NCI-H2107 treated with DMSO at 0.1 percent for 48 hours (cell line): ENCODE results near the gene DMAC1.

Source experiments
- DNase-seq: peaks from one replicate; lab custom pipeline; 2025; ENCODE audit not compliant: unreplicated experiment; lab: John Stamatoyannopoulos, UW

Gene DMAC1

DNA sequence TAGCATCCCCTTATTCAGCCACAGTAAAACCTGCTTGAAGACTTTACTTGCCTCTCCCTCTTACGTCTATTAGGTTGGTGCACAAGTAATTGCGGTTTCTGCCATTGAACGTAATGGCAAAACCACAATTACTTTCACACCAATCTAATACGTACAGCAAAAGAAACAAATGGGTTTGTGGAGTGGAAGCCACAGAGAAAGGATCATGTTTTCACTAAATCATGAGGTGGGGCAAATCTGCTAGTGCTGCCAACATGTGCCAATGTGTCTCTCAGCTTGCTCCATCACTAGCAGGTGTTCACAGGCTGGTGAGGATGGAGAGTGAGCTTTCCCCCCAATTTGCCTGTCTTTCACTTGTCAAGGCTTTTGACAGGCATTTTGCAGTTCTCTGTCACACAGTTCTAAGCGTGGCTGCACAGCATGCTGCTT lies 15.9 kb downstream of the DMAC1 start:
- peak; percentile 82 for DNase-seq

- DNase-seq, result peak; percentile 21
Measured at GRCh38 chr9:7782400-7783120, 17.0 kb downstream of the DMAC1 start.

GRCh38 chr9:7780261-7780988 lies 19.2 kb downstream of the DMAC1 start:
- DNase-seq, result no peak

- DNase-seq, result no peak
Measured at GRCh38 chr9:7778851-7779600, 20.6 kb downstream of the DMAC1 start.

GRCh38 chr9:7777771-7778170 lies 21.8 kb downstream of the DMAC1 start:
- peak; percentile 91 for DNase-seq

DNA sequence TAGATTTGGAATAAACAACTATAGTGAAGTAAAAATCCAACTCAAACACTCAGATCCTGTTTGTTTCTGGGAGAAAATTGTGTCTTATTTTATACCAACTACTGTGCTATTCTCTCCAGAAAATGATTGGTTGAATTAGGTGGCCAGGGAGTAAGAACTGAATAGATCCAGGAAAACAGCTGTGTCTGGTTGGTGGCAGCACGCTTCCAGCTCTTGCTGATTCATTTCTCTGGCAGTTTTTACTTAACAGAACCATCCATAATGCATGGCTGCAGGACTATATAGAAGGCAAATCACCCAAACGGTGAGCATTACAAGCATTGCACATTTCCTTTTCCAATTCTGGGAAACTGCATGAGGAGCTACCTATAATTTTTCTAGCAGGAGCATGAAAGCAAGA lies 29.5 kb downstream of the DMAC1 start:
- DNase-seq, result no peak

- DNase-seq, result no peak
Measured at GRCh38 chr9:7762600-7762999, 37.0 kb downstream of the DMAC1 start.

DNA sequence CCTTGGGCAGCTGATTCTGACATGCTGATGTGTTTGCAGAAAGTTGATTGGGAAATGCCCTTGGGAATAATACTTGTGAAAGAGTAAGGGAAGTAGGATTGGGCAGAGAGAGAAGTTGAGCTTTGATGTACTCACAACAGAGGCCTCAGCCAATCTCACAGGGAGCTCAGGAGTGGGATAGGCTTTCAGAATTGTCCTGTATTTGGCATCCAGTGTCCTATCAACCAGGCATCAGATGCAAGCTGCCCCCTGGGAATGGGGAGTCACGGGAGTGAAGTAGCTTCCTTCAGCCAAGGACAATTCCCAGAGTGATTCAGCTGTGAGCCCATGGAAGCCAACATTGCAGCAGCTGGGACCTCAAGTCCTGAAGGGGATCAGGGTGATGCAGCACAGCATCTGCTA lies 39.6 kb downstream of the DMAC1 start:
- DNase-seq, result no peak

DNA sequence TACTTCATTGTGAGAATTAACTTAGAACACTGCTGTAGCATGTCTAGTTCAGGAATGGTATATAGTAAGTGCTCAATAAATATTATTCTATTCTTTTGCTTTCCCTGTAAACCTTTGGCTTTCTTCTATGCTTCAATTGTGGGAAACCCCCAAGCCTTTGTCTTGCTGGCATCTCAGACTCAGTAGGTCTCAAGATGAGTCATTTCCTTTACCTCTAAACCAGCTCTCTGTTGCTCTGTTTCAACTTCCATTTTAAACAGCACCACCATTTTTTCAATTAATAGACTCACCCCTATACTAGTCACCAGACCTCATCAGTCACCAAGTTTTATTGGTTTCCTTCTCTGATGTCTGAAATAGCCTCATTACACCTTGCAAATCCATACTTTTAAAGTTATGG lies 43.5 kb downstream of the DMAC1 start:
- DNase-seq, result no peak

GRCh38 chr9:7752481-7752880 lies 47.1 kb downstream of the DMAC1 start:
- no peak for DNase-seq
